WI38 (cell line): ENCODE results near the gene DDAH1.

Source experiments
- H3K4me3 ChIP-seq: 2 replicates; pipeline ENCODE4 v1.5.1; 2011; ENCODE audit warnings: low read depth, mild to moderate bottlenecking, control low read depth, low read length
- TF ChIP-seq, protein P1 (sequence below): IDR thresholded peaks from 2 replicates; pipeline ENCODE4 v1.5.1; 2012; ENCODE audit warnings: low read depth, mild to moderate bottlenecking, control low read depth, low read length

The DDAH1 gene

DNA sequence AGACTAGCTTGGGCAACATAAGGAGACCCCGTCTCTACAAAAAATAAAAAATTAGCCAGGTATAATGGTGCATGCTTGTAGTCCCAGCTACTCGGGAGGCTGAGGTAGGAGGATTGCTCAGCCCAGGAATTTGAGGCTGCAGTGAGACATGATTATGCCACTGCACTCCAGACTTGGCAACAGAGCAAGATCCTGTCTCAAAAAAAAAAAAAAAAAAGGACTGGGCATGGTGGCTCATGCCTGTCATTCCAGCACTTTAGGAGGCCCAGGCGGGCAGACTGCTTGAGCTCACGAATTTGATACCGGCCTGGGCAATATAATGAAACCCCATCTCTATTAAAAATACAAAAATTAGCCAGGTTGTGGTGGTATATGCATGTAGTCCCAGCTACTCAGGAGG, 141.2 kb downstream of the DDAH1 start:
- TF ChIP-seq, protein P1, sequence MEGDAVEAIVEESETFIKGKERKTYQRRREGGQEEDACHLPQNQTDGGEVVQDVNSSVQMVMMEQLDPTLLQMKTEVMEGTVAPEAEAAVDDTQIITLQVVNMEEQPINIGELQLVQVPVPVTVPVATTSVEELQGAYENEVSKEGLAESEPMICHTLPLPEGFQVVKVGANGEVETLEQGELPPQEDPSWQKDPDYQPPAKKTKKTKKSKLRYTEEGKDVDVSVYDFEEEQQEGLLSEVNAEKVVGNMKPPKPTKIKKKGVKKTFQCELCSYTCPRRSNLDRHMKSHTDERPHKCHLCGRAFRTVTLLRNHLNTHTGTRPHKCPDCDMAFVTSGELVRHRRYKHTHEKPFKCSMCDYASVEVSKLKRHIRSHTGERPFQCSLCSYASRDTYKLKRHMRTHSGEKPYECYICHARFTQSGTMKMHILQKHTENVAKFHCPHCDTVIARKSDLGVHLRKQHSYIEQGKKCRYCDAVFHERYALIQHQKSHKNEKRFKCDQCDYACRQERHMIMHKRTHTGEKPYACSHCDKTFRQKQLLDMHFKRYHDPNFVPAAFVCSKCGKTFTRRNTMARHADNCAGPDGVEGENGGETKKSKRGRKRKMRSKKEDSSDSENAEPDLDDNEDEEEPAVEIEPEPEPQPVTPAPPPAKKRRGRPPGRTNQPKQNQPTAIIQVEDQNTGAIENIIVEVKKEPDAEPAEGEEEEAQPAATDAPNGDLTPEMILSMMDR = no peak
- no peak overlapping the region for H3K4me3 ChIP-seq

DNA sequence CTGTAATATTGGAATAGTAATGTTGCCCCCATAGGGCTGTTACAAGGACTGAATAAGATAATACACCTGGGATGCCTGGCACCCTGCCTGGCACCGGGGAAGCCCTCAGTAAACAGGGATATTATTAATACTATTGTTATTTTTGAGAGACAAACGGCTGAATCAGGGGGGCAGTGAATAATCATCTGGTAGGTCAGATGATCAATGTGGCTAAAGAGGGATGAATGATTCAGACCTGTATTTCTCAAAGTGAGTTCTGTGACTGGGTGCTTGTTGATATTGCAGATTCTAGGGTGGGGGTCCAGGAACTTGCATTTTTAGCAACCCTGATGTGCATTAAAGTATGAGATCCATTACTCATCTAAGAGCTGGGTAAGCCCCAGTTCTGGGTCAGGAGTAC, 142.3 kb downstream of the DDAH1 start:
- TF ChIP-seq, protein P1 = no peak
- H3K4me3 ChIP-seq = no peak overlapping the region

DNA sequence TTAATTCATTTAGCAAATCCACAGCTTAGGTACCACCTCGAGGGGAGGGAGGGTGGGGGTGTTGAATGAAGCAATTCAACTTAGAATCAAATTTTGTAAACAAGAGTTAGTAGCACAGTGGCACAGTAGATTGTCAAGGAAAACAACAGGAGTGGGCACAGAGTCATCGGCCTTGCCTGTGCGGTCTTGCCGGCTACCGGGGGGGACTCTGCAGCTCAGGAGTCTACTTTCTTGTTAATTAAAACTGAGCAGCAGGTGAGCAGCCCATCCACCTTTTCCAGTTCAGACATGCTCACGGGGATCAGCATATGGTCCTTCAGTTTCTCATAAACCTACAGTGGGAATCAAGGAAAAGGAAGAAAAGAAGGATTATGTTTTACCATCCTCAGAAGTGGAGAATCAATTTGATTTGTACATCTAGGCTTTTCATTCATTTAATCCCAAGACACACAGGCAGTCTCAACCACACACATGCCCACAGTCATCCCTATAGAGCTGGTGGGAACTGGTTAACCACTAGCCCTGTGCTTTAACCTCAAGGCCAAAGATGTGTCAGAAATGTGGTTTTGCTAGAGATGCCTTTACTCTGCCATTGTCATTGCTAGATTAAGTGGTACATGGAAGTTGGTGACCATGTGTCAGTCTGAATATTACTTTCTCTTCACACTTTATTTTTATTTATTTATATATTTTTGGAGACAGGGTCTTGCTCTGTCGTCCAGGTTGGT, 143.6 kb downstream of the DDAH1 start:
- TF ChIP-seq, protein P1 = no peak
- no peak overlapping the region for H3K4me3 ChIP-seq

DNA sequence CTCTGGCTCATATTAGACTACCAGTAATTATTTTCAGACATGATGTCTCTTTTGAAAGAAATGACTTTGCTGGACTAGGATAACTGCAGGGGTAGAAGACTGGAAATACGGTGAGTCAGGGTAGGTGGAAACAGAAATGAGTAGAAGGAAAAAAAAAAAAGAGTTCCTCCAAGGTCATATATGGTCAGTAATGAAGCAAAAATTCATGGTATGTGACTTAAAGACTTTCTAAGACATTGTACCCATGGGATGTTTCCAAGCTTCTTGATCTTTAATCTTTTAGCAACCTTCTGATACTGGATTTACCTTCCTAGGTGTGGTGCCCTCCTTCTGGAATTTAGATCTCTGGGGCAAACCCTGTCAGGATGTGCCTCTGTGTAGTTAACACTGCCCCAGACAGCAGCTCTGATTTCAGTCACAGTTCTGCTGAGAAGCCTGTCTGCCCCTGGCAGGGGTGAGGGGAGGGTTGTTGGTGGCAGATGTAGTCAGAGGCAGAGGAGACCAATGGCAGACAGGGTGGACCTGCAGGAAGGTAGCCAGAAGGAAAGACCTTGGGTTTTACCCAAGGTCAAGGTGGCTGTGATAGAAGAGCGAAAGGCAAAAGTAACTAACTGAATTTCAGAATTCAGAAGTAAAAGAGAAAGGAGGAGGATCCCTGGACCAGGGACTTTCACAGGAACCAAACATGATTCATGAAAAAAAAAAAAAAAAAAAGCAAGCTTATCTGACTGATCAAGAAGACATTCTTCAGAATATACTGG, 144.4 kb downstream of the DDAH1 start:
- no peak overlapping the region for H3K4me3 ChIP-seq
- TF ChIP-seq, protein P1 = no peak

DNA sequence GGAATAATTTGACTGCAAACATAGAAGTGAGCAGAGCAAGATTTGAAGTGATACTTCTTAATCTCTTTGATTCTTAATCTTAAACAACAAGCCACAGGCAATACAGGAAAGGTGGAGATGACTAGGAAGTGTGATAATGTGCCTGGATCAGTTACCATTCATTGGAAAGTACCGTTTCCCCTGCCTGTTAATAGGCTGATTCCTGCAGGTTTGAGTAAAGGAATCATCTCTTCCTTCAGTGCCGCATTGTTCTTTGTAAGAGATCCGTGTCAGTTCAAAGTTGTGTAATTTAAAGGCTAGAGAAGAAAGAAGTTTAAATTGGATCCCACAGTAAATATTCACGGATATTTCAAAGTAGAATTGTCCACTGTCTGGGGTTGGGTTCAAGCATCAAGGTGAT, 145.0 kb downstream of the DDAH1 start:
- TF ChIP-seq, protein P1 = no peak

DNA sequence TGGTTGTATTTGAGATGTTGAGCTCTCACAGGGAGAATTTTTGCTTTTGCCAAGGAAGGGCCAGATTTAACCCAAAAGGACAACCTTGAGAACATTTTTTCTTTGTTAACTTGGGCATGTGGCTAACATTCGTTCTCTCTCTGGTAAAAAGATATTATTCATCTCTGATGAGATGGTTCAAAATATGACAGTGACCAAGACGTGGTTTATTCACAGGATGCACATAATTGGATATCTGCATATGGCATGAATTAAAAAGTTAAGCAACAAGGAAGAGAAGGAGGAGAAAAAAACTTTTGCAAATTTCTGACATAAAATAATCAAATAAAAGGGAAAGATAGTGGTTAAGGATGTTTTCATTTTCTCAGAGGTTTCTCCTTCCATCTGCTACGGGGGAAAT, 145.5 kb downstream of the DDAH1 start:
- H3K4me3 ChIP-seq = no peak overlapping the region
- TF ChIP-seq, protein P1 = no peak

More for the DNA sequence above, 145.0 kb downstream of the DDAH1 start:
- H3K4me3 ChIP-seq = no peak overlapping the region

DNA sequence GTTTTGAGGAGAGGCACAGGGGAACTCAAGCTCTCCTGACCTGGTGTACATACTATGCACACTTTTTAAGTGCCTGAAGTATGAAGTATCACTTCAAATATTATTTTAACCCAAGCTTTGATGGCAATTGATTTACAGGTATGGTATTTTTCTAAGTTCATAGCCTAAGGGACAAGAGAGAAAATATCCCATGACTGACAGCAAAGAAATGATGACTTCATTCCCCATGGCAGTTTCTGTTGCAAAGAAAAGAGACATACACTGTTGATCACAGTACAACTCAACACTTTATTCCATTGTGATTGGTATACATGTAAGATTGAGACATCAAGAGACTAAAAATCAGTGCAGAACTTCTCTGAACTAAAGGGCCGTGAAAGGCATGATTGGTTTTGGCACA, 146.7 kb downstream of the DDAH1 start:
- TF ChIP-seq, protein P1 = no peak

More for the DNA sequence above, 146.7 kb downstream of the DDAH1 start:
- H3K4me3 ChIP-seq = no peak overlapping the region
